Measurements from ENCODE around the gene IL1RL2.

Gene IL1RL2

DNA sequence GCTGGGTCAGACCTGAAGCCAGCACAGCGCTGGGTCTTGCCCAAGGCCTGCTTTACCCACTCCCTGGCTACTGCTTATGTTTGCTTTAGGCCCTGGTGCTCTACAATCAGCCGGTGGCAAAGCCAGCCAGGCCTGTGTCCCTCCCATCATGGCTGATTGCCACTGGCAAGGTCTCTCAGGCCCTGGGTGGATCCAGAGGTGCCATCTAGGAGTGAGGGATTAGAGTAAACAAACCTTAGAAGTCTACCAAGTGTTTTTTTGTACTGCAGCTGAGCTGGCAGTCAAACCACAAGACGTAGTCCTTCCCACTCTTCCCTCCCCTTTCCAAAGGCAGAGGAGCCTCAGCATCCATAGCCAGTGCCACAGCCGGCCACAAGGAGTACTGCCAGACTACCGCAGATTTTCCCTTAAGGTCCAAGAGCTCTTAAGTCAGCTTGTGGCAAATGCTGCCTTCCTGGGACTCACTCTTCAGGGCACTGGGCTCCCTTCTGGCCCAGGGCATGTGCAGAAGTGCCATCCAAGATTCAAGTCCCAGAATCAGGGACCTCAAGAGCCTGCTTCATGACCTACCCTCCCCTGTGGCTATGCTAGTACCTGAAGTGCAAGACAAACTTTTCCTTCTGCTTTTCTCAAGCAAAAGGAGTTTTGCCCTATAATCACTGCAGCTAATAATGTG is 20.0 kb downstream of the IL1RL2 start:
- H3K23ac ChIP-seq (ENCODE audit: low read length), result no peak overlapping the region
- no peak overlapping the region for H3K18ac ChIP-seq (ENCODE audit: low read length)
- H3K4me2 ChIP-seq (ENCODE audit: low read length), result no peak overlapping the region
- H2BK120ac ChIP-seq (ENCODE audit: low read depth, low read length), result no peak overlapping the region
- no peak overlapping the region for H3K4ac ChIP-seq (ENCODE audit: low read depth, low read length)
- no peaks in the 10 kb centered on the region for H3K27me3 ChIP-seq (ENCODE audit: insufficient read depth, low read length, poor library complexity)
- no peaks in the 10 kb centered on the region for H3K4me1 ChIP-seq (ENCODE audit: control insufficient read depth, low read depth, low read length)
- no peak overlapping the region for H3K9ac ChIP-seq (ENCODE audit: low read length)
- no peak overlapping the region for H3K27ac ChIP-seq (ENCODE audit: low read depth, low read length)
- H3K79me2 ChIP-seq (ENCODE audit: control insufficient read depth, insufficient read depth, low read length), result no peaks in the 10 kb centered on the region
- peak; percentile 10 for DNase-seq
- H3K79me1 ChIP-seq (ENCODE audit: low read length), result no peaks in the 10 kb centered on the region
- H3K4me3 ChIP-seq (ENCODE audit: low read length), result no peak overlapping the region
- no CpG with 5 or more reads among the region's 5 CpGs for WGBS (ENCODE audit: extremely low coverage, insufficient coverage, low lambda C conversion rate)
- no peak overlapping the region for H3K56ac ChIP-seq (ENCODE audit: low read length)
- H2BK5ac ChIP-seq (ENCODE audit: low read length), result no peak overlapping the region
- H4K5ac ChIP-seq (ENCODE audit: low read length), result no peak overlapping the region
- H2BK15ac ChIP-seq (replicated peaks; ENCODE audit: low read depth), result no peak overlapping the region
- H4K8ac ChIP-seq (ENCODE audit: low read depth, low read length), result no peak overlapping the region
- H3K36me3 ChIP-seq (ENCODE audit: control insufficient read depth, insufficient read depth, low read length), result no peaks in the 10 kb centered on the region
- H2AK5ac ChIP-seq (ENCODE audit: low read length), result no peak overlapping the region

DNA sequence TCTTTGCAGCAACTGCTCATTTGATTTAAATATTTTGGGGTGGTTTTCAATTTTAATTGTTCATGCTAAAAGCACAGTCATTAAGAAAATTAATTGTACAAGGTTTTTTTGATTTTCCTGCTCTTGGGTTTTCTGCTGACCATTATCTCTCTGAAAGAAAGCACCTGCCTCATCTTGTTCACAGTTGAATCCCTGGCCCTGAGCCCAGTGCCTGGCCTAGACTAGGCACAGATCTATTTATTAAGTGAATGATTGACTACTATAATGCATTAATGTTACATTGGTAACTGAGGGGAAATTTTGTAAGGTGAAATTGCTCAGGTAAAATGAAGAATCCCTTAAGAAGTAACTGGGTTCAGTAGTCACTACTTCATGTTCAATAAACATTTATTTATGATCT is 22.0 kb downstream of the IL1RL2 start:
- Histone ChIP-seq H2BK120ac (ENCODE audit: low read depth, low read length) (no peak overlapping the region), H3K4me2 (ENCODE audit: low read length) (no peak overlapping the region), H3K79me2 (ENCODE audit: control insufficient read depth, insufficient read depth, low read length) (no peaks in the 10 kb centered on the region), H3K18ac (ENCODE audit: low read length) (no peak overlapping the region), H3K4me3 (ENCODE audit: low read length) (no peak overlapping the region), H4K5ac (ENCODE audit: low read length) (no peak overlapping the region), H3K9ac (ENCODE audit: low read length) (no peak overlapping the region), H3K4me1 (ENCODE audit: control insufficient read depth, low read depth, low read length) (no peaks in the 10 kb centered on the region), H2BK15ac (replicated peaks; ENCODE audit: low read depth) (no peak overlapping the region), H3K36me3 (ENCODE audit: control insufficient read depth, insufficient read depth, low read length) (no peaks in the 10 kb centered on the region), H3K23ac (ENCODE audit: low read length) (no peak overlapping the region), H3K56ac (ENCODE audit: low read length) (no peak overlapping the region), H3K27ac (ENCODE audit: low read depth, low read length) (no peak overlapping the region), H3K79me1 (ENCODE audit: low read length) (no peaks in the 10 kb centered on the region), H2AK5ac (ENCODE audit: low read length) (no peak overlapping the region), H2BK5ac (ENCODE audit: low read length) (no peak overlapping the region), H4K8ac (ENCODE audit: low read depth, low read length) (no peak overlapping the region), H3K4ac (ENCODE audit: low read depth, low read length) (no peak overlapping the region), H3K27me3 (ENCODE audit: insufficient read depth, low read length, poor library complexity) (no peaks in the 10 kb centered on the region)
- no peak for DNase-seq

DNA sequence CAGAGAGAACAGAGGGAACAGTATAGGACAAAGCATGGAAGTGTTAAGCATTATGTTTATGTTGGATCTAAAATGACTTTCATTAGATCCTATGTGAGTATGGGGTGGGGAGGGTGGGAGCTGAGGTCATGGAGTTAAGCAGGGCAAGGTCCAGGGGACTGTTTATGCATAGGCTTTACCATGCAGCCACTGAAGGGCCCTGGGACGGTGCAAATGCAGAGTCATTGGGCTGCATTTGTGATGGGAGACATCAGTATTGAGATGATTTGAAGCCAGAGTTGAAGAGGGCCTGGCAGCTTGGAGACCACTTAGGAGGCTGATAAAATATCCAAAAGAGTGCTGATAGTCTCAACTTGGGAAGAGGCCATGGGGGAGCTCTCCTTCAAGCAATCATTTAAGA is 22.7 kb downstream of the IL1RL2 start:
- DNase-seq, result no peak
- Histone ChIP-seq H3K9ac (ENCODE audit: low read length) (no peak overlapping the region), H4K5ac (ENCODE audit: low read length) (no peak overlapping the region), H3K18ac (ENCODE audit: low read length) (no peak overlapping the region), H3K27ac (ENCODE audit: low read depth, low read length) (no peak overlapping the region), H3K79me2 (ENCODE audit: control insufficient read depth, insufficient read depth, low read length) (no peaks in the 10 kb centered on the region), H2BK15ac (replicated peaks; ENCODE audit: low read depth) (no peak overlapping the region), H3K36me3 (ENCODE audit: control insufficient read depth, insufficient read depth, low read length) (no peaks in the 10 kb centered on the region), H3K23ac (ENCODE audit: low read length) (no peak overlapping the region), H2BK120ac (ENCODE audit: low read depth, low read length) (no peak overlapping the region), H3K27me3 (ENCODE audit: insufficient read depth, low read length, poor library complexity) (no peaks in the 10 kb centered on the region), H3K4ac (ENCODE audit: low read depth, low read length) (no peak overlapping the region), H3K79me1 (ENCODE audit: low read length) (no peaks in the 10 kb centered on the region), H3K4me3 (ENCODE audit: low read length) (no peak overlapping the region), H3K4me1 (ENCODE audit: control insufficient read depth, low read depth, low read length) (no peaks in the 10 kb centered on the region), H4K8ac (ENCODE audit: low read depth, low read length) (no peak overlapping the region), H2AK5ac (ENCODE audit: low read length) (no peak overlapping the region), H3K4me2 (ENCODE audit: low read length) (no peak overlapping the region), H3K56ac (ENCODE audit: low read length) (no peak overlapping the region), H2BK5ac (ENCODE audit: low read length) (no peak overlapping the region)
- no CpG with 5 or more reads among the region's 1 CpG for WGBS (ENCODE audit: extremely low coverage, insufficient coverage, low lambda C conversion rate)

DNA sequence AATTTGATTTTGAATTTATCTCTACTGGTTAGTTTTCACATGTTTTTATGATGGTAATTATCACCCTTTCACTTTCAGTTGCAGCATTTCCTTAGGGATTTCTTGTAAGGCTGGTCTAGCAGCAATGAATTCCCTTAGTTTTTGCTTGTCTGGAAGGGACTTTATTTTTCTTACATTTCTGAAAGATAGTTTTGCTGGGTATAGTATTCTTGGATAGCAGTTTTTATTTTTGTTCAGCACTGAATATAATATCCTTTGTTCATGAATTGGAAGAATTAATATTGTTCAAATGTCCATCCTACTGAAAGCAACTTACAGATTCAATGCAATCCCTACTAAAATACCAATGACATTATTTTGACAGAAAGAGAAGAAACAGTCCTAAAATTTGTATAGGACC is 30.2 kb downstream of the IL1RL2 start:
- H2BK120ac ChIP-seq (ENCODE audit: low read depth, low read length), result no peak overlapping the region
- no peak overlapping the region for H3K4me2 ChIP-seq (ENCODE audit: low read length)
- no peak overlapping the region for H3K4me3 ChIP-seq (ENCODE audit: low read length)
- no peaks in the 10 kb centered on the region for H3K36me3 ChIP-seq (ENCODE audit: control insufficient read depth, insufficient read depth, low read length)
- H4K5ac ChIP-seq (ENCODE audit: low read length), result no peak overlapping the region
- no peak overlapping the region for H3K18ac ChIP-seq (ENCODE audit: low read length)
- no peaks in the 10 kb centered on the region for H3K79me1 ChIP-seq (ENCODE audit: low read length)
- no peaks in the 10 kb centered on the region for H3K27me3 ChIP-seq (ENCODE audit: insufficient read depth, low read length, poor library complexity)
- no peak overlapping the region for H3K56ac ChIP-seq (ENCODE audit: low read length)
- no peak overlapping the region for H2AK5ac ChIP-seq (ENCODE audit: low read length)
- no peak overlapping the region for H2BK5ac ChIP-seq (ENCODE audit: low read length)
- no peaks in the 10 kb centered on the region for H3K79me2 ChIP-seq (ENCODE audit: control insufficient read depth, insufficient read depth, low read length)
- no peaks in the 10 kb centered on the region for H3K4me1 ChIP-seq (ENCODE audit: control insufficient read depth, low read depth, low read length)
- H3K4ac ChIP-seq (ENCODE audit: low read depth, low read length), result no peak overlapping the region
- no peak overlapping the region for H3K9ac ChIP-seq (ENCODE audit: low read length)
- no peak overlapping the region for H3K23ac ChIP-seq (ENCODE audit: low read length)
- no peak overlapping the region for H2BK15ac ChIP-seq (replicated peaks; ENCODE audit: low read depth)
- no peak overlapping the region for H3K27ac ChIP-seq (ENCODE audit: low read depth, low read length)
- H4K8ac ChIP-seq (ENCODE audit: low read depth, low read length), result no peak overlapping the region
- DNase-seq, result no peak

DNA sequence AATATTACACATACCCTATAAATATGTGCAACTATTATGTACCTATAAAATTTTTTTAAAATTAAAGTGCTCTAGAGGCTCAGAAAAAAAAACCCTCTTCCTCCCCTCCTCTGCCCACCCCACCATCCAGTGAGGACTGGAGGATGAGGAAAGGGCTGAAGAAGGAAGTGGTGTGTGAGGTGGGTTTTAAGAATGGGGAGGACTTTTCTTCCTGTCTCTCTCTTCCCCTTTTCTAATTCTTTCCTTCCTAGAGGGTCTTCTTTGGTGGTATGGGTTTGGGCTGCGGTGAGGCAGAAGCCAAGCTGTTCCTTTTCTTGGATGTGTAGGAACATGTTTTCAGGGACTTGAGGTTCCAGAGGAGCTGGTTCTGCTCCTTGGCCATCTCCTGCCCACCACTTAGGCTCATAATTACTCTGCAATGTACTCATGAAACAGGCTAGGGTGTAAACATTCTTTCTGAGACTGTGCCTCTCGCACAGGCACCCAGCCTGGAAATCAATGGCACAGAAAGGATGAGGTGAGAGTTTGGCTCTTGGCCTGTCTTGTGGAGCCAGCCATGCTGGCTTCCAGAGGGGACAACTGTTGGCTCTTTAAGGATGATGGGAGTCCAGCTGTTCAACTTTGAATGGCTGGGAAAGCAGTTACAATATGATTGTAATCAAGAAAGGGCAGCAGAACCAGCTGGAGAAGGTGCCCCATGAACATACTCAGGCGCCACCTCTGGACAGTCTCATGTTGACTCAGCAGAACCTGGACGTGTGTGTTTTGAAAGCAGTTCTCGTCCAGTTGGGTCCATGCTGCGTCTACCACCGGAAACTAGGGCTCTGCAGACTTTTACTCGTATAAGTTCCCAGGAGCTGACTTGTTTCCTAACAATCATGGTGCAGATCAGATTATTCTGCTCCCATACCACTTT is 38.3 kb downstream of the IL1RL2 start:
- no peaks in the 10 kb centered on the region for H3K79me1 ChIP-seq (ENCODE audit: low read length)
- no peak overlapping the region for H3K27ac ChIP-seq (ENCODE audit: low read depth, low read length)
- no peaks in the 10 kb centered on the region for H3K36me3 ChIP-seq (ENCODE audit: control insufficient read depth, insufficient read depth, low read length)
- H3K56ac ChIP-seq (ENCODE audit: low read length), result no peak overlapping the region
- H3K4me2 ChIP-seq (ENCODE audit: low read length), result no peak overlapping the region
- no peak overlapping the region for H4K8ac ChIP-seq (ENCODE audit: low read depth, low read length)
- peaks cover 5% of the 10 kb centered on the region for H3K4me1 ChIP-seq (ENCODE audit: control insufficient read depth, low read depth, low read length)
- H3K9ac ChIP-seq (ENCODE audit: low read length), result no peak overlapping the region
- H4K5ac ChIP-seq (ENCODE audit: low read length), result no peak overlapping the region
- no peak for DNase-seq
- H2BK15ac ChIP-seq (replicated peaks; ENCODE audit: low read depth), result no peak overlapping the region
- no peaks in the 10 kb centered on the region for H3K79me2 ChIP-seq (ENCODE audit: control insufficient read depth, insufficient read depth, low read length)
- H3K27me3 ChIP-seq (ENCODE audit: insufficient read depth, low read length, poor library complexity), result no peaks in the 10 kb centered on the region
- no peak overlapping the region for H2BK5ac ChIP-seq (ENCODE audit: low read length)
- no peak overlapping the region for H2BK120ac ChIP-seq (ENCODE audit: low read depth, low read length)
- no peak overlapping the region for H3K18ac ChIP-seq (ENCODE audit: low read length)
- no peak overlapping the region for H3K23ac ChIP-seq (ENCODE audit: low read length)
- no peak overlapping the region for H2AK5ac ChIP-seq (ENCODE audit: low read length)
- no peak overlapping the region for H3K4me3 ChIP-seq (ENCODE audit: low read length)
- no CpG with 5 or more reads among the region's 8 CpGs for WGBS (ENCODE audit: extremely low coverage, insufficient coverage, low lambda C conversion rate)
- no peak overlapping the region for H3K4ac ChIP-seq (ENCODE audit: low read depth, low read length)

Measured in mesendoderm (in vitro differentiated cells).